ENCODE data around the gene PDE6H. TPM values are rescaled to one million over a fixed set of nuclear protein-coding genes. Genes with fewer than 3 reads are reported as not detected.
A peak's percentile ranks its signal among the peaks of the same experiment; 100 is the strongest.

Gene PDE6H
- polyA plus RNA-seq, 1 of the 3 experiments (the other 2 are of a cell fraction), result not detected

- Histone ChIP-seq H3K9ac (peak overlapping the region; percentile 80), H3K27ac (ENCODE audit: low read depth in 2 of 2, low read length in 1 of 2) (peak overlapping the region; percentile 81 to 94), H3K79me2 (ENCODE audit: insufficient read depth) (peaks cover 42% of the 10 kb centered on the region), H3K4me3 (ENCODE audit: low read depth in 2 of 2, low read length in 1 of 2) (peak overlapping the region; percentile 53 to 76; a peak in 3 of 4 replicates), H3K27me3 (ENCODE audit: insufficient read depth) (no peaks in the 10 kb centered on the region), H3K4me2 (peak overlapping the region; percentile 82), H3K9me3 (no peaks in the 10 kb centered on the region), H3K9me2 (no peaks in the 10 kb centered on the region), H3K4me1 (ENCODE audit: control insufficient read depth in 1 of 2, insufficient read depth in 2 of 2, low read depth in 1 of 2, low read length in 1 of 2) (peaks cover 11 to 28% of the 10 kb centered on the region in 2 experiments), H2AFZ (ENCODE audit: low read depth) (peak overlapping the region; percentile 62), H4K20me1 (ENCODE audit: insufficient read depth) (no peaks in the 10 kb centered on the region), H3F3A (replicated peaks; ENCODE audit: insufficient read depth) (peaks cover 35% of the 10 kb centered on the region), H3K36me3 (replicated peaks in 1 of 2; ENCODE audit: control insufficient read depth in 1 of 2, insufficient read depth in 2 of 2, low read length in 1 of 2) (no peaks in the 10 kb centered on the region)
- TF ChIP-seq YY1 (IDR thresholded peaks at IDR 0.05; ENCODE audit: low read depth), result peak; percentile 77; the same call in 1 of the 2 replicates
- no peak for TF ChIP-seq USF2 (IDR thresholded peaks at IDR 0.05; ENCODE audit: borderline replicate concordance, low read depth, low read length)
- ChIA-PET CTCF (no interaction called here), POLR2A (no interaction called here)
- 18% methylated on average over 3 of the region's 3 CpGs for WGBS (ENCODE audit: low lambda C conversion rate)
- no peak for DNase-seq
Measured at GRCh38 chr12:14962153-14962539, 10.7 kb upstream of the PDE6H start.

GRCh38 chr12:14962797-14963196 lies 10.0 kb upstream of the PDE6H start:
- H3K27me3 ChIP-seq (ENCODE audit: insufficient read depth), result no peaks in the 10 kb centered on the region
- no peaks in the 10 kb centered on the region for H3K9me2 ChIP-seq
- H3K4me1 ChIP-seq (ENCODE audit: control insufficient read depth in 1 of 2, insufficient read depth in 2 of 2, low read depth in 1 of 2, low read length in 1 of 2), result peaks cover 11 to 24% of the 10 kb centered on the region in 2 experiments
- no peaks in the 10 kb centered on the region for H4K20me1 ChIP-seq (ENCODE audit: insufficient read depth)
- H3K4me3 ChIP-seq (ENCODE audit: low read depth in 2 of 2, low read length in 1 of 2), result no peak overlapping the region
- no peaks in the 10 kb centered on the region for H3K9me3 ChIP-seq
- peak overlapping the region; percentile 81 to 94; a peak in 3 of 4 replicates for H3K27ac ChIP-seq (ENCODE audit: low read depth in 2 of 2, low read length in 1 of 2)
- H3F3A ChIP-seq (replicated peaks; ENCODE audit: insufficient read depth), result peaks cover 35% of the 10 kb centered on the region
- CTCF ChIA-PET, result interaction anchor here (0.7 kb wide), 1 partner anchor 46 kb away, joined by 3 read pairs; no protein-coding TSS in a partner anchor
- DNase-seq, result no peak
- H2AFZ ChIP-seq (ENCODE audit: low read depth), result peak overlapping the region; percentile 62
- H3K79me2 ChIP-seq (ENCODE audit: insufficient read depth), result peaks cover 35% of the 10 kb centered on the region
- H3K36me3 ChIP-seq (replicated peaks in 1 of 2; ENCODE audit: control insufficient read depth in 1 of 2, insufficient read depth in 2 of 2, low read length in 1 of 2), result no peaks in the 10 kb centered on the region
- 74% methylated on average over 3 of the region's 3 CpGs for WGBS (ENCODE audit: low lambda C conversion rate)
- TF ChIP-seq CTCF (IDR thresholded peaks at IDR 0.05) (no peak), RFX5 (IDR thresholded peaks at IDR 0.05; ENCODE audit: low read length) (no peak), MEF2A (IDR thresholded peaks at IDR 0.05; ENCODE audit: borderline replicate concordance, low read depth) (no peak), FOXJ3 (CRISPR knock-in tag; IDR thresholded peaks at IDR 0.05) (no peak), RCOR1 (IDR thresholded peaks at IDR 0.05; ENCODE audit: low read length) (no peak)
- peak overlapping the region; percentile 80; the same call in 1 of the 2 replicates for H3K9ac ChIP-seq
- H3K4me2 ChIP-seq, result no peak overlapping the region; the same call in 1 of the 2 replicates
- POLR2A ChIA-PET, result no interaction called here

- Histone ChIP-seq H4K20me1 (ENCODE audit: insufficient read depth) (no peaks in the 10 kb centered on the region), H3K9ac (no peak overlapping the region), H3K4me2 (no peak overlapping the region), H3K9me3 (no peaks in the 10 kb centered on the region), H3F3A (replicated peaks; ENCODE audit: insufficient read depth) (peaks cover 35% of the 10 kb centered on the region), H2AFZ (ENCODE audit: low read depth) (peak overlapping the region; percentile 50; the same call in 1 of the 2 replicates), H3K36me3 (replicated peaks in 1 of 2; ENCODE audit: control insufficient read depth in 1 of 2, insufficient read depth in 2 of 2, low read length in 1 of 2) (no peaks in the 10 kb centered on the region), H3K9me2 (no peaks in the 10 kb centered on the region), H3K4me3 (ENCODE audit: low read depth in 2 of 2, low read length in 1 of 2) (no peak overlapping the region), H3K27me3 (ENCODE audit: insufficient read depth) (no peaks in the 10 kb centered on the region), H3K27ac (ENCODE audit: low read depth in 2 of 2, low read length in 1 of 2) (no peak overlapping the region), H3K4me1 (ENCODE audit: control insufficient read depth in 1 of 2, insufficient read depth in 2 of 2, low read depth in 1 of 2, low read length in 1 of 2) (peaks cover 11 to 17% of the 10 kb centered on the region in 2 experiments), H3K79me2 (ENCODE audit: insufficient read depth) (peaks cover 28% of the 10 kb centered on the region)
- DNase-seq, result no peak
- CTCF ChIA-PET, result interaction anchor here (0.7 kb wide), 1 partner anchor 45 kb away, joined by 3 read pairs; no protein-coding TSS in a partner anchor
- POLR2A ChIA-PET, result no interaction called here
- WGBS (ENCODE audit: low lambda C conversion rate), result 69% methylated on average over 7 of the region's 7 CpGs
- TF ChIP-seq PBX3 (IDR thresholded peaks at IDR 0.05), result no peak
- no peak for TF ChIP-seq RFX5 (IDR thresholded peaks at IDR 0.05; ENCODE audit: low read length)
- TF ChIP-seq REST (IDR thresholded peaks at IDR 0.05; ENCODE audit: low read depth, low read length), result no peak
- no peak for TF ChIP-seq RAD21 (IDR thresholded peaks at IDR 0.05; ENCODE audit: low read length)
- TF ChIP-seq NRF1 (IDR thresholded peaks at IDR 0.05; ENCODE audit: low read depth, low read length), result no peak
- TF ChIP-seq IRF3 (IDR thresholded peaks at IDR 0.05; ENCODE audit: low read depth, low read length), result no peak
Measured at GRCh38 chr12:14963520-14963919, 9.3 kb upstream of the PDE6H start.

Data from SK-N-SH (cell line).